Lower lobe of right lung (tissue), 2 donors: ENCODE data around the gene RPA1. TPM values are rescaled to one million over a fixed set of nuclear protein-coding genes. Genes with fewer than 3 reads are reported as not detected.
A peak's percentile ranks its signal among the peaks of the same experiment; 100 is the strongest.

Experiments
- ATAC-seq, 2 donors: fragments of 200-7000 bp; cut with Tn5 transposase; one replicate each; pipeline ENCODE4 v1.9.1; 2020 to 2022; ENCODE audit warnings: mild to moderate bottlenecking in 2 of 2, moderate library complexity in 2 of 2
- DNase-seq: peaks from one replicate; pipeline ENCODE4 v3.0.0-alpha.2; 2020
- H3K27ac ChIP-seq: fragments of 200-600 bp; one replicate; pipeline ENCODE4 v1.8.0; 2022
- H3K27me3 ChIP-seq: fragments of 200-600 bp; one replicate; pipeline ENCODE4 v1.8.0; 2022; ENCODE audit warnings: low read depth
- H3K36me3 ChIP-seq: fragments of 200-600 bp; one replicate; pipeline ENCODE4 v1.8.0; 2022; ENCODE audit warnings: mild to moderate bottlenecking
- H3K4me1 ChIP-seq: fragments of 200-600 bp; one replicate; pipeline ENCODE4 v1.8.0; 2022
- H3K4me3 ChIP-seq: fragments of 200-600 bp; one replicate; pipeline ENCODE4 v1.8.0; 2022; ENCODE audit warnings: mild to moderate bottlenecking
- H3K9me3 ChIP-seq: fragments of 200-600 bp; one replicate; pipeline ENCODE4 v1.8.0; 2022
- intact Hi-C: fragments of 100-400 bp; cut with DNase I; formaldehyde crosslinking; loops from one replicate; pipeline ENCODE4 v1.11.0; 2022
- total RNA-seq: library from RNA; stranded (reverse); fragmentation: NEBNext Ultra II Directional; extraction: Animal tissue kit (Norgen Biotek cat#: 25700); gene quantifications from one replicate; pipeline ENCODE4 v1.2.1, GENCODE V29; 2021
- TF ChIP-seq, protein P1 (sequence below): fragments of 200-600 bp; IDR thresholded peaks from one replicate; pipeline ENCODE4 v1.8.0; 2022; ENCODE audit warnings: antibody characterized with exemption, mild to moderate bottlenecking
- donor health status: DM: no; HTN: yes; CAD: no; lungs with severe emphysema.

Gene RPA1
- total RNA-seq, 1 donor from 2014 or later: 67.1 TPM

DNA sequence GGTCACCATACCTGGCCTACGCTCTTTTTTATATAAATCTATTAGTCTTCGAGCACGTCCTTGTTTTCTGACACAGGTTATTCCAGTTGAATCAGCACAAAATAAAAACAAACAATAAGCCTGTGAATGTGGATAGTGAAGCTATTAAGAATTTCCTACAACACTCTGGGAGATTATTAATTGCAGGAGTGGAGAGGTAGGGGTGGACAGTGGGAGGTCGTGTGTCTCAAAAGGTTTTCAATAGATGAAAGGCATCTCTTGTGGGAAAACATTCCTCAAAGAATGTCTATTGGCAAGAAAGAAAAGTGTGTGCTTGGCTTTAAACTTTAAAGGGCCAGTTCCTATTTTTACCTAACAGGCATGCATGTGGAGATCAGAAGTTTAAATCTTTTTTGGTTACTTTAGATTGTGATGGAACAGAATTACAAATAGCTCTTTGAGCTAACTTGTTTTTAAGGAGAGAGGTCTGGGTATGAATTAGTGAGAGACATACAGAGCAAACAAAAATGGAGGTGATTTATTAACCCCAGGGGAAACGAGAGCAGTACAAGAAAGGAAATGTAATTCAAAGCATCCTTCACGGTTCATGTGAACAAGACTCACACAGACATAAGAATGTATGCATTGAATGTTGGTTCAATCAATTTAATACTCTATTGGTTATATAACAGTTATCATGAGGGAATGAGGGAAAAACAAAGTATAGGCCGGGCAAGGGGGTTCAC, 9.1 kb upstream of the RPA1 start:
- Histone ChIP-seq H3K9me3 (no peaks in the 10 kb centered on the region), H3K36me3 (peaks cover 36% of the 10 kb centered on the region), H3K27ac (no peak overlapping the region), H3K27me3 (no peaks in the 10 kb centered on the region), H3K4me3 (no peak overlapping the region), H3K4me1 (no peaks in the 10 kb centered on the region)
- TF ChIP-seq, protein P1, sequence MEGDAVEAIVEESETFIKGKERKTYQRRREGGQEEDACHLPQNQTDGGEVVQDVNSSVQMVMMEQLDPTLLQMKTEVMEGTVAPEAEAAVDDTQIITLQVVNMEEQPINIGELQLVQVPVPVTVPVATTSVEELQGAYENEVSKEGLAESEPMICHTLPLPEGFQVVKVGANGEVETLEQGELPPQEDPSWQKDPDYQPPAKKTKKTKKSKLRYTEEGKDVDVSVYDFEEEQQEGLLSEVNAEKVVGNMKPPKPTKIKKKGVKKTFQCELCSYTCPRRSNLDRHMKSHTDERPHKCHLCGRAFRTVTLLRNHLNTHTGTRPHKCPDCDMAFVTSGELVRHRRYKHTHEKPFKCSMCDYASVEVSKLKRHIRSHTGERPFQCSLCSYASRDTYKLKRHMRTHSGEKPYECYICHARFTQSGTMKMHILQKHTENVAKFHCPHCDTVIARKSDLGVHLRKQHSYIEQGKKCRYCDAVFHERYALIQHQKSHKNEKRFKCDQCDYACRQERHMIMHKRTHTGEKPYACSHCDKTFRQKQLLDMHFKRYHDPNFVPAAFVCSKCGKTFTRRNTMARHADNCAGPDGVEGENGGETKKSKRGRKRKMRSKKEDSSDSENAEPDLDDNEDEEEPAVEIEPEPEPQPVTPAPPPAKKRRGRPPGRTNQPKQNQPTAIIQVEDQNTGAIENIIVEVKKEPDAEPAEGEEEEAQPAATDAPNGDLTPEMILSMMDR: no peak
- intact Hi-C loops: no loop called here
- no peak for DNase-seq
- no peak for ATAC-seq

DNA sequence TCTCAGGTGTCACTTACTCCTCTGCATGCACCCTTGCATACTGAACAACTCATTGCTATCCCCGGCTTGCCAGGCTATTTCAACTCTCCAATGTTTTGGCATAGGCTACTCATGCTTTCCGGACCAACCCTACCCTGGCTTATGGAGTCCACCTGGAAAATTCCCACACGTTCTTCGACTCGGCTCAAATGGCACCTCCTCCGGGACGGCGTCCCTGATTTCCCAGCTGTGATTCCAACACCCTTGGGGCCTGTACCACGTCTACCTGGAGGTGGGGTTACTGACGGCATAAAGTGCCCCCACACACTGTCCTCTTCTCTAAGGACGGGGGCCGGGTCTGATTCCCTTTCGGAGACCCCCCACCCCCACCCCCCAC, 601 bp upstream of the RPA1 start:
- ATAC-seq (peak; percentile 11 to 35), DNase-seq (no peak)
- H3K9me3 ChIP-seq: no peaks in the 10 kb centered on the region
- intact Hi-C loops: no loop called here
- peaks cover 35% of the 10 kb centered on the region for H3K36me3 ChIP-seq
- peak overlapping the region; percentile 85 for H3K27ac ChIP-seq
- no peaks in the 10 kb centered on the region for H3K27me3 ChIP-seq
- TF ChIP-seq, protein P1: no peak
- H3K4me3 ChIP-seq: peak overlapping the region; percentile 91
- H3K4me1 ChIP-seq: peaks cover 20% of the 10 kb centered on the region

DNA sequence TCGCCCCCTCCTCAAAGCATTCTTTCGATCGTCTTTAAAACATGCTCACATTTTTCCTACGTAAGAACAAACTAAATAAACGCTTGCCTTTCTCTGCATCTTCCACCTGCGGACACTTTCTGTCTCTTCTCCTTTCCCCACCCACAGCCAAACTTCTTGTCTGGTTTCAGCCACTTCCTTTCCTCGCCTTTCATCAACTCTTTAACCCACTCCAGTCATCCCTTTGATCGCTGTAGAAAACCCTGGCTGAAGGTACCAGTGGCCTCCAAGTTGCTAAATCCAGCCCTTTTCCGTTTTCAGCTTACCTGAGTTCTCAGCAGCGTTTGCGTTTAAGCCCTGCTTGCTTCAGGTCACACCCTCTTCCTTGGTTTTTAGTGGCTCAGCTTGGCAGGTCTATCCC, 483 bp downstream of the RPA1 start:
- H3K36me3 ChIP-seq: peaks cover 25% of the 10 kb centered on the region
- H3K4me1 ChIP-seq: peaks cover 20% of the 10 kb centered on the region
- intact Hi-C loops: no loop called here
- H3K4me3 ChIP-seq: peak overlapping the region; percentile 91
- no peak for DNase-seq
- no peaks in the 10 kb centered on the region for H3K27me3 ChIP-seq
- peak overlapping the region; percentile 85 for H3K27ac ChIP-seq
- TF ChIP-seq, protein P1: no peak
- no peaks in the 10 kb centered on the region for H3K9me3 ChIP-seq
- peak in 1 of 2 donors; percentile 17 for ATAC-seq

DNA sequence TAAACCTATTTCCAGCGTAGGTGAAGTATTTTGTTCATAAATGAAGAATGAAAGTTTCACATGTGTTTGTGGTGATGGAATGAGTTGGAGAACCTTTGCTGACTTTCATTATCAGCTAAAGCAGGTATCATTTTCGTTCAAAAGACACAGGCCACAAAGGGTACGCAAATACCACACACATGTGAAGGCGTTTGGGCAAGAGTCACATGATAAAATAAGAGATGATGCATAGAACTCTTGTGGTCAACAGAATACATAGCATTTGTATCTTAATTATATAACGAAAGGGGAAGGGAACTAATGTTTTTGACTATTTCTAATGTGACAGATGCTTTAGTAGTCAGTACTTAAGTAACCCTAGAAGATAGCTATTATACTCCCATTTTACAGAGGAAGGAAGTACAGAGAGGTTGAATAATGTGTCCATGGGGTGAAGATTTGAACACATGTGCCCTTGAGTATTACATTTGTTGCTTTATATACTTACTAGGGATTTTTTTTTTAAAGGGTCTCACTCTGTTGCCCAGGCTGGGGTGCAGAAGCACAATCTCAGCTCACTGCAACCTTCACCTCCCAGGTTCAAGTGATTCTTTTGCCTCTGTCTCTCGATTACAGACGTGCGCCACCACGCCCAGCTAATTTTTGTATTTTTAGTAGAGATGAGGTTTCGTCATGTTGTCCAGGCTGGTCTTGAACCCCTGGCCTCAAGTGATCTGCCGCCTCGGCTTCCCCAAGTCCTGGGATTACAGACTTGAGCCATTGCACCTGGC, 4.8 kb downstream of the RPA1 start:
- Histone ChIP-seq H3K27me3 (no peaks in the 10 kb centered on the region), H3K4me1 (peaks cover 9% of the 10 kb centered on the region), H3K36me3 (peaks cover 18% of the 10 kb centered on the region), H3K4me3 (no peak overlapping the region), H3K9me3 (no peaks in the 10 kb centered on the region), H3K27ac (no peak overlapping the region)
- intact Hi-C loops: no loop called here
- TF ChIP-seq, protein P1: no peak
- ATAC-seq: no peak
- no peak for DNase-seq

DNA sequence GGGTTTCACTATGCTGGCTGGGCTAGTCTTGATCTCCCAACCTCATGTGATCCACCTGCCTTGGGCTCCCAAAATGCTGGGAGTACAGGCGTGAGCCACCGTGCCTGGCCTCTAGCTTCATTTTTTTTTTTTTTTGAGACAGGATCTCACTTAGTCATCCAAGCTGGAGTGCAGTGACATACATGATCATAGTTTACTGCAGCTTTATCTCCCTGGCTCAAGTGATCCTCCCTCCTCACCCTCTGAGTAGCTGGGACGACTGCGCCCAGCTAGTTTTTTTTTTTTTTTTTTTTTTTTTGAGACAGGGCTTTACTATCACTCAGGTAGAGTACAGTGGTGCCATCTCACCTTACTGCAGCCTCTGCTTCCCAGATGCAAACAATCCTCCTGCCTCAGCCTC, 9.7 kb downstream of the RPA1 start:
- DNase-seq (no peak), ATAC-seq (no peak)
- no peak overlapping the region for H3K27ac ChIP-seq
- peaks cover 43% of the 10 kb centered on the region for H3K36me3 ChIP-seq
- no peaks in the 10 kb centered on the region for H3K27me3 ChIP-seq
- TF ChIP-seq, protein P1: no peak
- intact Hi-C loops: no loop called here
- H3K4me1 ChIP-seq: no peaks in the 10 kb centered on the region
- H3K4me3 ChIP-seq: no peak overlapping the region
- H3K9me3 ChIP-seq: no peaks in the 10 kb centered on the region
